Heart left ventricle (tissue), 16 donors: ENCODE data around the gene VBP1. TPM values are rescaled to one million over a fixed set of nuclear protein-coding genes. Genes with fewer than 3 reads are reported as not detected.

Source experiments
- ATAC-seq, 4 donors: fragments of 200-7000 bp; cut with Tn5 transposase; one replicate each; pipeline ENCODE4 v1.9.1; 2020 to 2022; ENCODE audit warnings: moderate library complexity in 4 of 4, mild to moderate bottlenecking in 3 of 4, moderate number of reproducible peaks in 1 of 4
- DNase-seq, 5 donors: peaks; one replicate each; pipeline ENCODE4 v3.0.0-alpha.2; 2020
- H3K27ac ChIP-seq, 12 donors: fragments of 200-600 bp; sonication (generic) in 4 of 12; one replicate each; pipeline versions ENCODE4 v1.5.0 to v1.8.0; 2016 to 2022; ENCODE audit warnings: mild to moderate bottlenecking in 2 of 12
- H3K27me3 ChIP-seq, 9 donors: fragments of 200-600 bp; sonication (generic) in 2 of 9; one replicate each; pipeline versions ENCODE4 v1.5.1 to v1.8.0; 2016 to 2022; ENCODE audit warnings: mild to moderate bottlenecking in 3 of 9
- H3K36me3 ChIP-seq, 9 donors: fragments of 200-600 bp; sonication (generic) in 2 of 9; one replicate each; pipeline versions ENCODE4 v1.5.0 to v1.8.0; 2018 to 2022; ENCODE audit warnings: mild to moderate bottlenecking in 2 of 9
- H3K4me1 ChIP-seq, 12 donors: fragments of 200-600 bp; sonication (generic) in 4 of 12; one replicate each; pipeline versions ENCODE4 v1.5.0 to v1.8.0; 2016 to 2022; ENCODE audit warnings: mild to moderate bottlenecking in 3 of 12
- H3K4me3 ChIP-seq, 12 donors: fragments of 200-600 bp; sonication (generic) in 4 of 12; one replicate each; pipeline versions ENCODE4 v1.5.0 to v1.8.0; 2017 to 2022; ENCODE audit warnings: mild to moderate bottlenecking in 9 of 12, moderate library complexity in 4 of 12
- H3K9me3 ChIP-seq, 12 donors: fragments of 200-600 bp; sonication (generic) in 4 of 12; one replicate each; pipeline versions ENCODE4 v1.5.0 to v1.8.0; 2016 to 2022; ENCODE audit warnings: mild to moderate bottlenecking in 1 of 12
- CTCF ChIP-seq, 12 donors: fragments of 200-600 bp; sonication (generic) in 4 of 12; IDR thresholded peaks; one replicate each; pipeline versions ENCODE4 v1.5.0 to v1.8.0; 2018 to 2022; ENCODE audit warnings: antibody characterized with exemption in 12 of 12, mild to moderate bottlenecking in 5 of 12
- POLR2A ChIP-seq, 2 donors: fragments of 450-650 bp; IDR thresholded peaks; one replicate each; pipeline ENCODE4 v1.6.1; 2017; ENCODE audit warnings: antibody characterized with exemption in 2 of 2, mild to moderate bottlenecking in 2 of 2, moderate library complexity in 2 of 2
- WGBS, 4 donors: extraction: QIAGEN DNeasy Blood & Tissue Kit in 2 of 4; methylation state at CpG; one replicate each; pipeline versions ENCODE4 v1.1.5 to v1.1.7; 2013 to 2018; 5-methylcytosine and 5-hydroxymethylcytosine counted together
- intact Hi-C, 10 donors: fragments of 100-400 bp; cut with DNase I; formaldehyde crosslinking; loops; one replicate each; pipeline versions ENCODE4 v1.11.1 to v1.14.2; 2022
- polyA plus RNA-seq, 2 donors: library from polyadenylated mRNA; stranded (reverse); fragments of 200-250 nt; gene quantifications; one replicate each; pipeline ENCODE4 v1.2.3, GENCODE V29; 2013
- total RNA-seq, 9 donors: library from RNA; depleted of rRNA in 2 of 9; stranded (reverse); fragments of >200 nt in 2 of 9; fragmentation: NEBNext Ultra II Directional in 3 of 9; extraction: Animal tissue kit (Norgen Biotek cat#: 25700) in 3 of 9; gene quantifications; one replicate each; pipeline versions ENCODE4 v1.1.0 to v1.2.4, GENCODE V29; 2016 to 2023
- donor health status: ischemic (EF 13 %, LVEDD 7.1; RV severe dilation, severe dysfunction).
- donor health status: healthy with polysubstance abuse.
- donor health status: DM: no; HTN: yes; CAD: no.
- donor health status: DM: no; HTN: no; CAD: no.
- donor health status: ischemic (EF 25% LVEDD 6.9; RV normal size, moderate dysfunction).
- donor health status: ischemic (EF 25% LVEDD 5.7; RV mildly dilated, moderate dysfunction).
- donor health status: healthy.
- donor health status: DM: yes; HTN: yes; CAD: no.
- donor health status: ischemic (EF 35%, LVEDD 5.7; RV mildly dilated, moderate dysfunction).
- donor health status: nonischemic (EF 11% LVEDD 7.7; RV severe dilation, severe dysfunction).
- donor health status: DM: yes; HTN: yes; CAD: no.
- donor health status: PGD.
- donor health status: ischemic (EF 29% LVEDD 5.4; RV normal size, mild dysfunction).
- donor health status: nonischemic (EF 23%, LVEDD 6.1; RV moderate dilation, normal function).

The VBP1 gene
- total and polyA plus RNA-seq, 11 donors = 35.7 to 82.8 (median 72.3) TPM

GRCh38 chrX:155270969-155271368 is 54.7 kb downstream of the VBP1 start:
- H3K27me3 ChIP-seq = no peaks in the 10 kb centered on the region
- intact Hi-C loops = no loop called here
- DNase-seq (no peak), ATAC-seq (no peak)
- 81 to 97% (median 89%) methylated on average over 1 of the region's 1 CpG for WGBS, 4 donors
- TF ChIP-seq CTCF (IDR thresholded peaks at IDR 0.05) (no peak), POLR2A (IDR thresholded peaks at IDR 0.05) (no peak)
- H3K27ac ChIP-seq = no peak overlapping the region
- peaks cover 0 to 27% (median 0%) of the 10 kb centered on the region in 12 donors for H3K9me3 ChIP-seq
- no peaks in the 10 kb centered on the region for H3K36me3 ChIP-seq
- H3K4me1 ChIP-seq = no peaks in the 10 kb centered on the region
- H3K4me3 ChIP-seq = no peak overlapping the region

GRCh38 chrX:155279873-155280272 is 63.6 kb downstream of the VBP1 start:
- 88 to 93% (median 91%) methylated on average over 1 of the region's 1 CpG for WGBS, 4 donors
- Histone ChIP-seq H3K27ac (no peak overlapping the region), H3K4me1 (no peaks in the 10 kb centered on the region), H3K36me3 (peaks cover 0 to 46% (median 17%) of the 10 kb centered on the region in 9 donors), H3K9me3 (no peaks in the 10 kb centered on the region), H3K4me3 (no peak overlapping the region), H3K27me3 (no peaks in the 10 kb centered on the region)
- DNase-seq (no peak), ATAC-seq (no peak)
- TF ChIP-seq CTCF (IDR thresholded peaks at IDR 0.05) = no peak
- TF ChIP-seq POLR2A (IDR thresholded peaks at IDR 0.05) = no peak
- intact Hi-C loops = no loop called here

Other genes with a start within 250 kb of the VBP1 start
- 10 to 100 TPM; 26.9 to 75.1 (median 44.3) TPM for gene F8, start 193.7 kb upstream of the VBP1 start, total RNA-seq
- 10 to 100 TPM; 32.6 to 60.2 TPM for gene F8, start 193.7 kb upstream of the VBP1 start, polyA plus RNA-seq
- 100 to 1,000 TPM; 147 to 390 (median 259) TPM for gene FUNDC2, start 189.6 kb upstream of the VBP1 start, total RNA-seq
- gene FUNDC2, start 189.6 kb upstream of the VBP1 start, polyA plus RNA-seq = 100 to 1,000 TPM; 445 TPM
- 10 to 100 TPM; 14.4 to 74.3 (median 21.0) TPM for gene CMC4, start 145.3 kb upstream of the VBP1 start, total RNA-seq
- 10 to 100 TPM; 26.1 to 53.0 TPM for gene CMC4, start 145.3 kb upstream of the VBP1 start, polyA plus RNA-seq
- 10 to 100 TPM in 7 of 9 donors, under 1 TPM in 2; 0.24 to 60.0 (median 44.8) TPM for gene MTCP1, start 145.3 kb upstream of the VBP1 start, total RNA-seq
- 100 to 1,000 TPM in 1 of 2 donors, 10 to 100 TPM in 1; 13.8 to 185 TPM for gene MTCP1, start 145.3 kb upstream of the VBP1 start, polyA plus RNA-seq
- 10 to 100 TPM in 8 of 9 donors, 1 to 10 TPM in 1; 7.9 to 18.7 (median 16.6) TPM for gene BRCC3, start 145.0 kb upstream of the VBP1 start, total RNA-seq
- gene BRCC3, start 145.0 kb upstream of the VBP1 start, polyA plus RNA-seq = 10 to 100 TPM in 1 of 2 donors, 1 to 10 TPM in 1; 3.6 to 15.0 TPM
- gene RAB39B, start 48.0 kb downstream of the VBP1 start, total RNA-seq = under 1 TPM in 8 of 9 donors, not detected in 1; 0.05 to 0.77 (median 0.29) TPM
- gene RAB39B, start 48.0 kb downstream of the VBP1 start, polyA plus RNA-seq = under 1 TPM; 0.08 to 0.15 TPM
- gene CLIC2, start 118.2 kb downstream of the VBP1 start, total RNA-seq = 10 to 100 TPM in 5 of 9 donors, 1 to 10 TPM in 4; 7.2 to 28.8 (median 10.7) TPM
- 1 to 10 TPM; 5.4 to 5.8 TPM for gene CLIC2, start 118.2 kb downstream of the VBP1 start, polyA plus RNA-seq
- not detected for gene F8A2, start 165.6 kb downstream of the VBP1 start, total RNA-seq
- not detected for gene F8A2, start 165.6 kb downstream of the VBP1 start, polyA plus RNA-seq
- gene F8A3, start 242.2 kb downstream of the VBP1 start, total RNA-seq = 10 to 100 TPM in 5 of 9 donors, 1 to 10 TPM in 3, not detected in 1; 5.4 to 22.3 (median 11.0) TPM
- gene F8A3, start 242.2 kb downstream of the VBP1 start, polyA plus RNA-seq = 1 to 10 TPM in 1 of 2 donors, not detected in 1; 3.3 TPM